ENCODE results near the gene TMEM59L. TPM values are rescaled to one million over a fixed set of nuclear protein-coding genes. Genes with fewer than 3 reads are reported as not detected.

TMEM59L gene
- total RNA-seq, 1 donor from 2014 or later = 0.11 TPM

DNA sequence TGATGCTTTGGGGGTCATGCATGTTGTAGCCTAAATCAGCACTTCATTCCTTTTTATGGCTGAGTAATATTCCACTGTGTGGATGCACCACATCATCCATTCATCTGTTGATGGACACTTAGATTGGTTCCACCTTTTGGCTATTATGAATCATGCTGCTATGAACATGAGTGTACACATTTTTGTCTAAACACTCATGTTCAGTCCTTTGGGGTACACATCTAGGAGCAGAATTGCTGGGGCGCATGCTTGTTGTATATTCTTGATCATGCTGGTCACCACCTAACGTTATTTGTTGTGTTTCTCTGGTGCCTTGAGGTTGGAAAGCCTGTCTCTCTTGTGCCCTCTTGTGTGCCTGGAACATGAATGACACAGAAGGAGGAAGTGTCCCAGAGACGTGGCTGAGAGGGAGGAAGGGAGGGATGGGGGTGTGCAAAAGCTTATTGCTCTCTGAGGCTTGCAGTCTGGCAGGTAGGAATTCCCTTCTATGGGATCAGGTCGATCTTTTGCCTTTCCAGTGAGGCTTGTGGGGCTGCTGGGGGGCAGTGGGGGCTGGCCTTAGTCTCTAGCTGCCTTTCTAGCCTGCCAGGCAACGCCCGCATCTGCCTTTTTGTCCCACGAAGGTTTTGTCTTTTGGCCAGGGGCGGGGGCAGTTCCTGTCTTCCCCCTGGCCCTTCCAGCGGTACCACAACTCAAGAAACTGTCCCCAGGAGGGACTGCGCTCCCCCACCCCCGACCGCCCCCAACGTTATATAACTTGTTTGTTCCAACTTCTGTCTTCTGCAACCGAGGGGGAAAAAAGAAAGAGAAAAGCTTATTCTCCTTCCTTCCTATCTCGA is 31.7 kb downstream of the TMEM59L start:
- no peak for DNase-seq (ENCODE audit: low spot score)
- Histone ChIP-seq H3K9ac (no peak overlapping the region), H3K36me3 (no peaks in the 10 kb centered on the region), H4K20me1 (ENCODE audit: low read depth) (peaks cover 60% of the 10 kb centered on the region), H3K4me3 (no peak overlapping the region), H3K4me2 (peak overlapping the region; percentile 32), H3K79me2 (ENCODE audit: low read depth) (peaks cover 26% of the 10 kb centered on the region), H3K27ac (no peak overlapping the region), H3F3A (ENCODE audit: low read depth) (peaks cover 8% of the 10 kb centered on the region), H2AFZ (replicated peaks) (no peak overlapping the region), H3K27me3 (no peaks in the 10 kb centered on the region), H3K4me1 (peaks cover 5% of the 10 kb centered on the region), H3K9me3 (ENCODE audit: low read depth) (no peaks in the 10 kb centered on the region)
- H3K9me3 Mint-ChIP-seq = no peaks in the 10 kb centered on the region
- TF ChIP-seq EZH2 (IDR thresholded peaks at IDR 0.05) (no peak), EZH2phosphoT487 (IDR thresholded peaks at IDR 0.05) (no peak), CTCF (IDR thresholded peaks at IDR 0.05) (no peak)
- H3K27ac Mint-ChIP-seq = no peak overlapping the region
- H3K4me1 Mint-ChIP-seq = peaks cover 35% of the 10 kb centered on the region
- H3K27me3 Mint-ChIP-seq (ENCODE audit: insufficient read depth, low read depth) = peaks cover 8% of the 10 kb centered on the region
- H3K36me3 Mint-ChIP-seq = peaks cover 1% of the 10 kb centered on the region
- no peak overlapping the region for H3K4me3 Mint-ChIP-seq

DNA sequence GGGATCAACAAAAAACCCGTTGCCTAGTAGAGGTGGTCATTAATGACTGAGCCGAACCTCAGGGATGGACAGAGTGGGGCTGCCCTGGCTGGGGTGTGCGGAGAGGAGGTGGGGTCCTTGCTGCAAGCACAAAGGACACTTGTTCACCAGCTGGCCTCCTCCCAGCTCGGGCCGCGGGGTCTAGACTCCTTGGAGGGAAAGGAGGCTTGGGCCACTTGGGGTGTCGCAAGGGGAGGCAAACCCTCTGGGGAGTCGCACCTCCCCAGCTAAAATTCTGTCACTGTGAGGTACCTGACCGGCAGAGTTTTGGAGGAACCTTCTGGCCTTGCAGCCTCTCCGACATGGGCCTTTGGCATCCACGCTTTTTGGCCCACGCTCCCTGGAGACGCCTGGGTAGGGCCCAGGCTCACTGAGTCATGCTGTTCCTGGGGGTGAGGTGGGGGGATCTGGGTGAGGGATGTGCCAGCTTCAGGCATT is 32.4 kb downstream of the TMEM59L start:
- Mint-ChIP-seq H3K36me3 (peaks cover 1% of the 10 kb centered on the region), H3K27me3 (ENCODE audit: insufficient read depth, low read depth) (peaks cover 8% of the 10 kb centered on the region), H3K4me3 (no peak overlapping the region), H3K4me1 (peaks cover 41% of the 10 kb centered on the region), H3K9me3 (no peaks in the 10 kb centered on the region), H3K27ac (no peak overlapping the region)
- H3K4me1 ChIP-seq = peaks cover 5% of the 10 kb centered on the region
- no peak overlapping the region for H3K9ac ChIP-seq
- peaks cover 20% of the 10 kb centered on the region for H3K79me2 ChIP-seq (ENCODE audit: low read depth)
- no peak overlapping the region for H3K27ac ChIP-seq
- peaks cover 62% of the 10 kb centered on the region for H4K20me1 ChIP-seq (ENCODE audit: low read depth)
- no peak overlapping the region for H3K4me3 ChIP-seq
- H3K9me3 ChIP-seq (ENCODE audit: low read depth) = no peaks in the 10 kb centered on the region
- TF ChIP-seq EZH2 (IDR thresholded peaks at IDR 0.05) = no peak
- no peak for TF ChIP-seq EZH2phosphoT487 (IDR thresholded peaks at IDR 0.05)
- no peak for TF ChIP-seq CTCF (IDR thresholded peaks at IDR 0.05)
- no peak for DNase-seq (ENCODE audit: low spot score)
- no peak overlapping the region for H2AFZ ChIP-seq (replicated peaks)
- no peaks in the 10 kb centered on the region for H3K27me3 ChIP-seq
- peaks cover 8% of the 10 kb centered on the region for H3F3A ChIP-seq (ENCODE audit: low read depth)
- no peaks in the 10 kb centered on the region for H3K36me3 ChIP-seq
- peak overlapping the region; percentile 32 for H3K4me2 ChIP-seq

GRCh38 chr19:18646535-18647370 is 34.1 kb downstream of the TMEM59L start:
- H3K4me3 ChIP-seq = no peak overlapping the region
- Mint-ChIP-seq H3K9me3 (no peaks in the 10 kb centered on the region), H3K27ac (peak overlapping the region; percentile 35), H3K4me1 (peaks cover 57% of the 10 kb centered on the region), H3K4me3 (peak overlapping the region; percentile 34), H3K36me3 (peaks cover 1% of the 10 kb centered on the region), H3K27me3 (ENCODE audit: insufficient read depth, low read depth) (peaks cover 8% of the 10 kb centered on the region)
- no peaks in the 10 kb centered on the region for H3K9me3 ChIP-seq (ENCODE audit: low read depth)
- no peaks in the 10 kb centered on the region for H3K36me3 ChIP-seq
- peaks cover 18% of the 10 kb centered on the region for H3K79me2 ChIP-seq (ENCODE audit: low read depth)
- no peak overlapping the region for H3K27ac ChIP-seq
- TF ChIP-seq CTCF (IDR thresholded peaks at IDR 0.05) (no peak), EZH2phosphoT487 (IDR thresholded peaks at IDR 0.05) (no peak), EZH2 (IDR thresholded peaks at IDR 0.05) (no peak)
- no peak overlapping the region for H3K4me2 ChIP-seq
- H3K27me3 ChIP-seq = no peaks in the 10 kb centered on the region
- H2AFZ ChIP-seq (replicated peaks) = no peak overlapping the region
- DNase-seq (ENCODE audit: low spot score) = no peak
- no peak overlapping the region for H3K9ac ChIP-seq
- H3F3A ChIP-seq (ENCODE audit: low read depth) = peaks cover 8% of the 10 kb centered on the region
- peaks cover 13% of the 10 kb centered on the region for H3K4me1 ChIP-seq
- H4K20me1 ChIP-seq (ENCODE audit: low read depth) = peaks cover 75% of the 10 kb centered on the region

Measured in neural progenitor cell (in vitro differentiated cells).